Medulla oblongata (tissue), 1 donor: ENCODE data around the gene ZNF789.
"Not testable (repeated sequence)": the region's sequence is repeated elsewhere in the genome, so short reads cannot be mapped to it uniquely, and the experiment has no call there.

ENCODE experiments used
- DNase-seq: peaks from one replicate; pipeline ENCODE4 v3.0.0-alpha.2; 2015; ENCODE audit errors: extremely low spot score

Gene ZNF789

GRCh38 chr7:99457650-99458493 lies 14.8 kb upstream of the ZNF789 start:
- no peak for DNase-seq

- no peak for DNase-seq
Observed at GRCh38 chr7:99459087-99459486, 13.6 kb upstream of the ZNF789 start.

- no peak for DNase-seq
Observed at GRCh38 chr7:99460651-99461050, 12.0 kb upstream of the ZNF789 start.

- no peak for DNase-seq
Observed at GRCh38 chr7:99461221-99461620, 11.5 kb upstream of the ZNF789 start.

GRCh38 chr7:99465421-99465768 lies 7.3 kb upstream of the ZNF789 start:
- no peak for DNase-seq

- DNase-seq, result no peak
Observed at GRCh38 chr7:99468336-99468918, 4.3 kb upstream of the ZNF789 start.

- no peak for DNase-seq
Observed at GRCh38 chr7:99469381-99470065, 3.2 kb upstream of the ZNF789 start.

- DNase-seq, result peak; percentile 41
Observed at GRCh38 chr7:99473315-99473596, 566 bp downstream of the ZNF789 start.

GRCh38 chr7:99476107-99476506 lies 3.4 kb downstream of the ZNF789 start:
- no peak for DNase-seq

GRCh38 chr7:99478464-99479440 lies 6.1 kb downstream of the ZNF789 start:
- DNase-seq, result no peak

GRCh38 chr7:99485094-99485493 lies 12.4 kb downstream of the ZNF789 start:
- DNase-seq, result no peak

GRCh38 chr7:99489235-99489634 lies 16.5 kb downstream of the ZNF789 start:
- no peak for DNase-seq

- no peak for DNase-seq
Observed at GRCh38 chr7:99490878-99491277, 18.2 kb downstream of the ZNF789 start.

- no peak for DNase-seq
Observed at GRCh38 chr7:99493823-99494222, 21.1 kb downstream of the ZNF789 start.

GRCh38 chr7:99497766-99498545 lies 25.3 kb downstream of the ZNF789 start:
- DNase-seq, result no peak

- no peak for DNase-seq
Observed at GRCh38 chr7:99498546-99498944, 25.9 kb downstream of the ZNF789 start.

- DNase-seq, result peak; percentile 22
Observed at GRCh38 chr7:99499371-99499720, 26.7 kb downstream of the ZNF789 start.

GRCh38 chr7:99499721-99500636 lies 27.3 kb downstream of the ZNF789 start, which contains the start of gene ZNF394:
Gene ZNF394, minus strand, starts transcription at chr7:99500281. Its CDS starts 188 bp downstream, at chr7:99500093.
- peak; percentile 97 for DNase-seq

GRCh38 chr7:99500637-99501009 lies 27.9 kb downstream of the ZNF789 start:
- no peak for DNase-seq

GRCh38 chr7:99501236-99501635 lies 28.5 kb downstream of the ZNF789 start:
- not testable (repeated sequence) for DNase-seq
